Measurements from ENCODE around the gene EDDM3A.

EDDM3A gene

DNA sequence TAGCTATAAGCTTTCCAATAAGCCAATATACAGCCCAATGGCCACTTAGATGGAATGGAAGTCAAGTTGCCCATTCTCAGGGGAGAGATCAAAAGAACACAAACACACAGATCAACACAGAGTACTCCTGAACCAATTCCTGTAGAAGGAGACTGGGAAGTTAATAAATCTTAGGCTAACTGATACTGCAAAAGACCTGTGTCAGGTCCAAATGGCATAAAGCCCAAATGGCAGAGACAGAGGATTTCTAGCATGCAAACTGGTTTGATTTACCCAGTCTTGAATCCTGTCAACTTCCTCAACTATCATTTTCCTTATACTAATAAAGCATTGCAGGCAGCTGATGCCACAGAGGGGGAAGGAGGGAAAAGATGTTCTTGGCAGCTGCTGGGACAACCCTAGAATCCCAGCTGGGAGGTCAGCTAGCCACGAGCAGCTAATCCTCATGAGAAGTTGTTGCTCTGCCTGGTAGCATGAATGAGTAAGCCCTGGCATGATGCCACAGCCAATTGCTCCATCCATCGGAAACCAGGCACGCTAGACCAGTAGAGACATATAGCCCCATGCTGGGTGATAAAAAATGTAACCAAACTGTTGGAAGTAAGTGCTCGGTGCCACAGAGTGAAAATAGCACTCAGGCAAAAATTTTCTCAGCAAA is 31.0 kb upstream of the EDDM3A start (continued):
- TF ChIP-seq ZSCAN30 (tag by site-specific recombination; IDR thresholded peaks at IDR 0.05) (no peak), ZNF132 (tag by site-specific recombination; IDR thresholded peaks at IDR 0.05; ENCODE audit: borderline replicate concordance) (no peak), ZNF660 (tag by site-specific recombination; IDR thresholded peaks at IDR 0.05) (peak; percentile 69; the same call in 1 of the 2 replicates), ZIC2 (tag by site-specific recombination; IDR thresholded peaks at IDR 0.05) (peak; percentile 70), ZBTB17 (tag by site-specific recombination; IDR thresholded peaks at IDR 0.05) (0 out of 2 replicates have a peak, but pooled peaks have one; percentile 29), GFI1B (tag by site-specific recombination; IDR thresholded peaks at IDR 0.05) (no peak), ZNF138 (tag by site-specific recombination; IDR thresholded peaks at IDR 0.05; ENCODE audit: borderline replicate concordance) (no peak), KLF8 (tag by site-specific recombination; IDR thresholded peaks at IDR 0.05) (no peak), RBAK (tag by site-specific recombination; IDR thresholded peaks at IDR 0.05) (peak; percentile 80), ZNF366 (tag by site-specific recombination; conservative IDR thresholded peaks at IDR 0.05) (no peak), ZNF585B (tag by site-specific recombination; IDR thresholded peaks at IDR 0.05) (no peak), ZNF274 (IDR thresholded peaks at IDR 0.05; ENCODE audit: low read length) (no peak), ZNF274 (tag by site-specific recombination; IDR thresholded peaks at IDR 0.05; ENCODE audit: borderline replicate concordance) (no peak), SP7 (tag by site-specific recombination; IDR thresholded peaks at IDR 0.05) (no peak), ZNF791 (tag by site-specific recombination; IDR thresholded peaks at IDR 0.05) (no peak), ZNF792 (tag by site-specific recombination; IDR thresholded peaks at IDR 0.05) (no peak), ZFP37 (tag by site-specific recombination; IDR thresholded peaks at IDR 0.05) (no peak), ZNF16 (tag by site-specific recombination; IDR thresholded peaks at IDR 0.05; ENCODE audit: low read depth) (no peak), ZBTB21 (tag by site-specific recombination; IDR thresholded peaks at IDR 0.05) (no peak), KLF7 (tag by site-specific recombination; IDR thresholded peaks at IDR 0.05; ENCODE audit: borderline replicate concordance) (no peak), ZNF629 (tag by site-specific recombination; IDR thresholded peaks at IDR 0.05) (peak; percentile 20; the same call in 1 of the 2 replicates), ZNF623 (tag by site-specific recombination; IDR thresholded peaks at IDR 0.05) (no peak)
- TF ChIP-seq, protein P1, sequence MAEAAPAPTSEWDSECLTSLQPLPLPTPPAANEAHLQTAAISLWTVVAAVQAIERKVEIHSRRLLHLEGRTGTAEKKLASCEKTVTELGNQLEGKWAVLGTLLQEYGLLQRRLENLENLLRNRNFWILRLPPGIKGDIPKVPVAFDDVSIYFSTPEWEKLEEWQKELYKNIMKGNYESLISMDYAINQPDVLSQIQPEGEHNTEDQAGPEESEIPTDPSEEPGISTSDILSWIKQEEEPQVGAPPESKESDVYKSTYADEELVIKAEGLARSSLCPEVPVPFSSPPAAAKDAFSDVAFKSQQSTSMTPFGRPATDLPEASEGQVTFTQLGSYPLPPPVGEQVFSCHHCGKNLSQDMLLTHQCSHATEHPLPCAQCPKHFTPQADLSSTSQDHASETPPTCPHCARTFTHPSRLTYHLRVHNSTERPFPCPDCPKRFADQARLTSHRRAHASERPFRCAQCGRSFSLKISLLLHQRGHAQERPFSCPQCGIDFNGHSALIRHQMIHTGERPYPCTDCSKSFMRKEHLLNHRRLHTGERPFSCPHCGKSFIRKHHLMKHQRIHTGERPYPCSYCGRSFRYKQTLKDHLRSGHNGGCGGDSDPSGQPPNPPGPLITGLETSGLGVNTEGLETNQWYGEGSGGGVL (tag by site-specific recombination; IDR thresholded peaks at IDR 0.05), result peak; percentile 30; the same call in 1 of the 2 replicates
- TF ChIP-seq, protein P2, sequence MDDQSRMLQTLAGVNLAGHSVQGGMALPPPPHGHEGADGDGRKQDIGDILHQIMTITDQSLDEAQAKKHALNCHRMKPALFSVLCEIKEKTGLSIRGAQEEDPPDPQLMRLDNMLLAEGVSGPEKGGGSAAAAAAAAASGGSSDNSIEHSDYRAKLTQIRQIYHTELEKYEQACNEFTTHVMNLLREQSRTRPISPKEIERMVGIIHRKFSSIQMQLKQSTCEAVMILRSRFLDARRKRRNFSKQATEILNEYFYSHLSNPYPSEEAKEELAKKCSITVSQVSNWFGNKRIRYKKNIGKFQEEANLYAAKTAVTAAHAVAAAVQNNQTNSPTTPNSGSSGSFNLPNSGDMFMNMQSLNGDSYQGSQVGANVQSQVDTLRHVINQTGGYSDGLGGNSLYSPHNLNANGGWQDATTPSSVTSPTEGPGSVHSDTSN (CRISPR knock-in tag; IDR thresholded peaks at IDR 0.05), result no peak
- TF ChIP-seq, protein P3, sequence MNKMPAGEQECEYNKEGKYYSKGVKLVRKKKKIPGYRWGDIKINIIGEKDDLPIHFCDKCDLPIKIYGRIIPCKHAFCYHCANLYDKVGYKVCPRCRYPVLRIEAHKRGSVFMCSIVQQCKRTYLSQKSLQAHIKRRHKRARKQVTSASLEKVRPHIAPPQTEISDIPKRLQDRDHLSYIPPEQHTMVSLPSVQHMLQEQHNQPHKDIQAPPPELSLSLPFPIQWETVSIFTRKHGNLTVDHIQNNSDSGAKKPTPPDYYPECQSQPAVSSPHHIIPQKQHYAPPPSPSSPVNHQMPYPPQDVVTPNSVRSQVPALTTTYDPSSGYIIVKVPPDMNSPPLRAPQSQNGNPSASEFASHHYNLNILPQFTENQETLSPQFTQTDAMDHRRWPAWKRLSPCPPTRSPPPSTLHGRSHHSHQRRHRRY (tag by site-specific recombination; IDR thresholded peaks at IDR 0.05), result no peak
- TF ChIP-seq, protein P4, sequence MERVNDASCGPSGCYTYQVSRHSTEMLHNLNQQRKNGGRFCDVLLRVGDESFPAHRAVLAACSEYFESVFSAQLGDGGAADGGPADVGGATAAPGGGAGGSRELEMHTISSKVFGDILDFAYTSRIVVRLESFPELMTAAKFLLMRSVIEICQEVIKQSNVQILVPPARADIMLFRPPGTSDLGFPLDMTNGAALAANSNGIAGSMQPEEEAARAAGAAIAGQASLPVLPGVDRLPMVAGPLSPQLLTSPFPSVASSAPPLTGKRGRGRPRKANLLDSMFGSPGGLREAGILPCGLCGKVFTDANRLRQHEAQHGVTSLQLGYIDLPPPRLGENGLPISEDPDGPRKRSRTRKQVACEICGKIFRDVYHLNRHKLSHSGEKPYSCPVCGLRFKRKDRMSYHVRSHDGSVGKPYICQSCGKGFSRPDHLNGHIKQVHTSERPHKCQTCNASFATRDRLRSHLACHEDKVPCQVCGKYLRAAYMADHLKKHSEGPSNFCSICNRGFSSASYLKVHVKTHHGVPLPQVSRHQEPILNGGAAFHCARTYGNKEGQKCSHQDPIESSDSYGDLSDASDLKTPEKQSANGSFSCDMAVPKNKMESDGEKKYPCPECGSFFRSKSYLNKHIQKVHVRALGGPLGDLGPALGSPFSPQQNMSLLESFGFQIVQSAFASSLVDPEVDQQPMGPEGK (tag by site-specific recombination; IDR thresholded peaks at IDR 0.05), result no peak
- TF ChIP-seq, protein P5, sequence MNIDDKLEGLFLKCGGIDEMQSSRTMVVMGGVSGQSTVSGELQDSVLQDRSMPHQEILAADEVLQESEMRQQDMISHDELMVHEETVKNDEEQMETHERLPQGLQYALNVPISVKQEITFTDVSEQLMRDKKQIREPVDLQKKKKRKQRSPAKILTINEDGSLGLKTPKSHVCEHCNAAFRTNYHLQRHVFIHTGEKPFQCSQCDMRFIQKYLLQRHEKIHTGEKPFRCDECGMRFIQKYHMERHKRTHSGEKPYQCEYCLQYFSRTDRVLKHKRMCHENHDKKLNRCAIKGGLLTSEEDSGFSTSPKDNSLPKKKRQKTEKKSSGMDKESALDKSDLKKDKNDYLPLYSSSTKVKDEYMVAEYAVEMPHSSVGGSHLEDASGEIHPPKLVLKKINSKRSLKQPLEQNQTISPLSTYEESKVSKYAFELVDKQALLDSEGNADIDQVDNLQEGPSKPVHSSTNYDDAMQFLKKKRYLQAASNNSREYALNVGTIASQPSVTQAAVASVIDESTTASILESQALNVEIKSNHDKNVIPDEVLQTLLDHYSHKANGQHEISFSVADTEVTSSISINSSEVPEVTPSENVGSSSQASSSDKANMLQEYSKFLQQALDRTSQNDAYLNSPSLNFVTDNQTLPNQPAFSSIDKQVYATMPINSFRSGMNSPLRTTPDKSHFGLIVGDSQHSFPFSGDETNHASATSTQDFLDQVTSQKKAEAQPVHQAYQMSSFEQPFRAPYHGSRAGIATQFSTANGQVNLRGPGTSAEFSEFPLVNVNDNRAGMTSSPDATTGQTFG (tag by site-specific recombination; IDR thresholded peaks at IDR 0.05; ENCODE audit: borderline replicate concordance), result no peak
- TF ChIP-seq, protein P6, sequence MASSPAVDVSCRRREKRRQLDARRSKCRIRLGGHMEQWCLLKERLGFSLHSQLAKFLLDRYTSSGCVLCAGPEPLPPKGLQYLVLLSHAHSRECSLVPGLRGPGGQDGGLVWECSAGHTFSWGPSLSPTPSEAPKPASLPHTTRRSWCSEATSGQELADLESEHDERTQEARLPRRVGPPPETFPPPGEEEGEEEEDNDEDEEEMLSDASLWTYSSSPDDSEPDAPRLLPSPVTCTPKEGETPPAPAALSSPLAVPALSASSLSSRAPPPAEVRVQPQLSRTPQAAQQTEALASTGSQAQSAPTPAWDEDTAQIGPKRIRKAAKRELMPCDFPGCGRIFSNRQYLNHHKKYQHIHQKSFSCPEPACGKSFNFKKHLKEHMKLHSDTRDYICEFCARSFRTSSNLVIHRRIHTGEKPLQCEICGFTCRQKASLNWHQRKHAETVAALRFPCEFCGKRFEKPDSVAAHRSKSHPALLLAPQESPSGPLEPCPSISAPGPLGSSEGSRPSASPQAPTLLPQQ (tag by site-specific recombination; IDR thresholded peaks at IDR 0.05), result 0 out of 2 replicates have a peak, but pooled peaks have one; percentile 53
- TF ChIP-seq, protein P7, sequence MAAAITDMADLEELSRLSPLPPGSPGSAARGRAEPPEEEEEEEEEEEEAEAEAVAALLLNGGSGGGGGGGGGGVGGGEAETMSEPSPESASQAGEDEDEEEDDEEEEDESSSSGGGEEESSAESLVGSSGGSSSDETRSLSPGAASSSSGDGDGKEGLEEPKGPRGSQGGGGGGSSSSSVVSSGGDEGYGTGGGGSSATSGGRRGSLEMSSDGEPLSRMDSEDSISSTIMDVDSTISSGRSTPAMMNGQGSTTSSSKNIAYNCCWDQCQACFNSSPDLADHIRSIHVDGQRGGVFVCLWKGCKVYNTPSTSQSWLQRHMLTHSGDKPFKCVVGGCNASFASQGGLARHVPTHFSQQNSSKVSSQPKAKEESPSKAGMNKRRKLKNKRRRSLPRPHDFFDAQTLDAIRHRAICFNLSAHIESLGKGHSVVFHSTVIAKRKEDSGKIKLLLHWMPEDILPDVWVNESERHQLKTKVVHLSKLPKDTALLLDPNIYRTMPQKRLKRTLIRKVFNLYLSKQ (tag by site-specific recombination; IDR thresholded peaks at IDR 0.05; ENCODE audit: borderline replicate concordance), result no peak

All from HEK293 (cell line).